Endothelial cell of umbilical vein (primary cell): ENCODE data around the gene TDRD9. TPM values are rescaled to one million over a fixed set of nuclear protein-coding genes. Genes with fewer than 3 reads are reported as not detected.

Source experiments
- BruUV-seq: library from RNA; stranded (reverse); fragments of 400-500 nt; replicated peaks from 2 replicates; lab custom pipeline; 2021; lab: Mats Ljungman, UMichigan
- CTCF ChIA-PET: fragments of 300-600, 350-600 bp; sonication (Branson Sonifier 250); formaldehyde crosslinking; loops from one replicate; lab custom pipeline; 2021; ENCODE audit warnings: antibody characterized with exemption, inconsistent platforms; lab: Charles Lee
- POLR2A ChIA-PET: fragments of 300-600, 350-600 bp; sonication (Branson Sonifier 250); formaldehyde crosslinking; loops from one replicate; lab custom pipeline; 2021; ENCODE audit warnings: antibody characterized with exemption, inconsistent platforms; lab: Charles Lee
- DNase-seq: peaks from one replicate; pipeline ENCODE4 v3.0.0-alpha.2; 2011; ENCODE audit warnings: low read depth, low spot score
- FAIRE-seq: peaks from 2 replicates; lab custom pipeline; 2011; peaks lifted over from hg19 to GRCh38; lab: Jason Lieb, UNC
- H2AFZ ChIP-seq: 2 replicates; pipeline ENCODE4 v1.6.0; 2012; ENCODE audit warnings: low read depth, low read length, control low read depth, inconsistent platforms
- H3K27ac ChIP-seq: 2 replicates; pipeline ENCODE4 v1.5.1; 2011; ENCODE audit warnings: low read depth, mild to moderate bottlenecking, control low read depth, low read length, moderate library complexity; ENCODE audit not compliant: insufficient read depth
- H3K27me3 ChIP-seq, 2 experiments: 2 replicates each; pipeline versions ENCODE4 v1.6.0 to v1.6.1; 2011; ENCODE audit warnings: low read length in 2 of 2, mixed read lengths in 1 of 2; ENCODE audit not compliant: control insufficient read depth in 2 of 2, insufficient read depth in 2 of 2
- H3K36me3 ChIP-seq, 2 experiments: 2 replicates in 1 of 2; 3 replicates in 1 of 2; pipeline ENCODE4 v1.5.1; 2011; ENCODE audit warnings: low read length in 2 of 2, mild to moderate bottlenecking in 1 of 2, moderate library complexity in 1 of 2; ENCODE audit not compliant: control insufficient read depth in 2 of 2, insufficient read depth in 2 of 2; ENCODE audit errors: extremely low read depth in 1 of 2
- H3K4me1 ChIP-seq: 3 replicates; pipeline ENCODE4 v1.5.1; 2011; ENCODE audit warnings: mild to moderate bottlenecking, low read length; ENCODE audit not compliant: control insufficient read depth, insufficient read depth; ENCODE audit errors: extremely low read depth
- H3K4me2 ChIP-seq: 2 replicates; pipeline ENCODE4 v1.6.1; 2011; ENCODE audit warnings: low read length, control low read depth, mixed read lengths; ENCODE audit not compliant: insufficient read depth
- H3K4me3 ChIP-seq, 3 experiments: fragments of 200-600 bp in 1 of 3; sonication (generic), shearing (Covaris generic) in 1 of 3; replicated peaks in 1 of 3; 2 replicates each; pipeline ENCODE4 v1.5.1; 2011 to 2016; ENCODE audit warnings: control low read depth in 3 of 3, low read length in 3 of 3, mild to moderate bottlenecking in 2 of 3, inconsistent platforms in 1 of 3, low read depth in 1 of 3, moderate library complexity in 1 of 3; ENCODE audit not compliant: insufficient read depth in 1 of 3
- H3K79me2 ChIP-seq: 2 replicates; pipeline ENCODE4 v1.6.0; 2012; ENCODE audit warnings: low read length, inconsistent platforms; ENCODE audit not compliant: control insufficient read depth, insufficient read depth
- H3K9ac ChIP-seq: replicated peaks from 2 replicates; pipeline ENCODE3; 2011; ENCODE audit warnings: low read length, control low read depth; ENCODE audit not compliant: insufficient read depth; ENCODE audit errors: extremely low read depth
- H3K9me1 ChIP-seq: replicated peaks from 3 replicates; pipeline ENCODE4 v1.6.0; 2011; ENCODE audit warnings: mild to moderate bottlenecking, low read length; ENCODE audit not compliant: control insufficient read depth, insufficient read depth; ENCODE audit errors: extremely low read depth
- H3K9me3 ChIP-seq: replicated peaks from 2 replicates; pipeline ENCODE4 v1.5.1; 2012; ENCODE audit warnings: low read length, inconsistent platforms; ENCODE audit not compliant: control insufficient read depth, insufficient read depth
- H4K20me1 ChIP-seq: replicated peaks from 2 replicates; pipeline ENCODE3; 2011; ENCODE audit warnings: mild to moderate bottlenecking, low read length; ENCODE audit not compliant: control insufficient read depth, insufficient read depth; ENCODE audit errors: extremely low read depth
- CTCF ChIP-seq, 2 donors: IDR thresholded peaks; 1 replicate in 1 of 2; 2 replicates in 1 of 2; pipeline ENCODE4 v1.5.1; 2011; ENCODE audit warnings: low read length in 2 of 2, mild to moderate bottlenecking in 2 of 2, moderate library complexity in 2 of 2, control low read depth in 1 of 2, inconsistent platforms in 1 of 2, low read depth in 1 of 2; ENCODE audit not compliant: insufficient read depth in 1 of 2; ENCODE audit errors: extremely low read depth in 1 of 2
- EZH2 ChIP-seq: IDR thresholded peaks from 2 replicates; pipeline ENCODE4 v1.6.1; 2012; ENCODE audit warnings: borderline replicate concordance, low read depth, mild to moderate bottlenecking, moderate library complexity, low read length, inconsistent platforms; ENCODE audit not compliant: severe bottlenecking
- FOS ChIP-seq: IDR thresholded peaks from 2 replicates; pipeline ENCODE4 v1.6.1; 2011; ENCODE audit warnings: mild to moderate bottlenecking, low read length, moderate library complexity, borderline replicate concordance; ENCODE audit not compliant: insufficient read depth
- GATA2 ChIP-seq: IDR thresholded peaks from 2 replicates; pipeline ENCODE4 v1.7.0; 2011; ENCODE audit warnings: low read depth, mild to moderate bottlenecking, moderate library complexity, mixed read lengths, low read length; ENCODE audit not compliant: insufficient read length, insufficient read depth
- JUN ChIP-seq: IDR thresholded peaks from 2 replicates; pipeline ENCODE4 v1.6.1; 2011; ENCODE audit warnings: borderline replicate concordance, low read depth; ENCODE audit not compliant: insufficient read length, insufficient read depth
- MAX ChIP-seq: IDR thresholded peaks from 2 replicates; pipeline ENCODE4 v1.6.1; 2011; ENCODE audit not compliant: insufficient read depth, insufficient read length
- MYC ChIP-seq: IDR thresholded peaks from one replicate; pipeline ENCODE4 v1.6.1; 2011; ENCODE audit warnings: mild to moderate bottlenecking, low read depth, low read length
- POLR2A ChIP-seq: IDR thresholded peaks from 2 replicates; pipeline ENCODE4 v1.6.1; 2012; ENCODE audit warnings: low read depth, mild to moderate bottlenecking, control low read depth, low read length
- POLR2AphosphoS5 ChIP-seq: IDR thresholded peaks from 2 replicates; pipeline ENCODE4 v1.6.1; 2012; ENCODE audit warnings: low read depth, mild to moderate bottlenecking, control low read depth, low read length, moderate library complexity; ENCODE audit not compliant: insufficient read depth
- dilution Hi-C: fragments of 300-500 bp; cut with MboI; formaldehyde crosslinking; loops from one replicate; pipeline ENCODE4 v1.15.0; 2019; ENCODE audit warnings: low sequenced_read_pairs; ENCODE audit not compliant: extremely low pct_ligation_motif_present
- intact Hi-C: fragments of 100-400 bp; cut with micrococcal nuclease; formaldehyde crosslinking; loops from one replicate; pipeline ENCODE4 v1.10.0; 2022
- polyA plus RNA-seq, 4 experiments: library from polyadenylated mRNA; depleted of rRNA in 3 of 4; stranded (reverse) in 3 of 4; unstranded in 1 of 4; fragments of >200 nt; gene quantifications; 2 replicates each; pipeline versions ENCODE4 v1.2.1 to v1.2.3, GENCODE V29; 2011 to 2012; ENCODE audit warnings: missing spikeins in 1 of 4
- total RNA-seq: library from RNA; stranded (reverse); gene quantifications from 2 replicates; pipeline ENCODE4 v1.2.3, GENCODE V29; 2021

The TDRD9 gene
- total and polyA plus RNA-seq, 2 donors (not counting 3 experiments of a cell fraction or from before 2014, with no cell fraction given) = 0.52 to 1.4 TPM

GRCh38 chr14:104048758-104049507 lies 120.7 kb downstream of the TDRD9 start:
- H2AFZ ChIP-seq = no peak overlapping the region
- CTCF ChIA-PET = interaction anchor here (1.4 kb wide), 1 partner anchor 11 kb away, joined by 3 read pairs; no protein-coding TSS in a partner anchor
- TF ChIP-seq JUN (no peak), MYC (no peak), MAX (no peak), GATA2 (no peak), CTCF (IDR thresholded peaks at IDR 0.05; ENCODE audit: extremely low read depth in 1 of 2, insufficient read depth in 1 of 2, low read depth in 1 of 2, low read length in 2 of 2) (no peak), EZH2 (no peak), POLR2AphosphoS5 (no peak), FOS (no peak), POLR2A (no peak)

More at GRCh38 chr14:104048758-104049507, 120.7 kb downstream of the TDRD9 start:
- Histone ChIP-seq H3K9ac (no peak overlapping the region), H4K20me1 (no peaks in the 10 kb centered on the region), H3K27ac (no peak overlapping the region), H3K79me2 (no peaks in the 10 kb centered on the region), H3K4me2 (no peak overlapping the region), H3K4me3 (no peak overlapping the region), H3K9me1 (no peaks in the 10 kb centered on the region), H3K4me1 (no peaks in the 10 kb centered on the region), H3K36me3 (no peaks in the 10 kb centered on the region), H3K27me3 (no peaks in the 10 kb centered on the region), H3K9me3 (no peaks in the 10 kb centered on the region)
- POLR2A ChIA-PET = no interaction called here
- FAIRE-seq (no peak), DNase-seq (no peak)
- intact Hi-C loops = no loop called here
- dilution Hi-C loops = no loop called here
- BruUV-seq = no TSS peak
